GM19455 (cell line): ENCODE results near the gene TMEM97.

Experiments used
- ATAC-seq: cut with Tn5 transposase; IDR thresholded peaks from one replicate; pipeline ENCODE4 v1.9.1; 2021; ENCODE audit not compliant: unreplicated experiment

TMEM97 gene

GRCh38 chr17:28315846-28316705 lies 2.9 kb upstream of the TMEM97 start:
- ATAC-seq, result no peak

- ATAC-seq, result no peak
These were observed 1.7 kb upstream of the TMEM97 start for GRCh38 chr17:28317099-28317965.

- ATAC-seq, result peak; percentile 9
These were observed 838 bp upstream of the TMEM97 start for GRCh38 chr17:28317966-28318758.

- no peak for ATAC-seq
These were observed 567 bp downstream of the TMEM97 start for GRCh38 chr17:28319598-28319935.

- ATAC-seq, result no peak
These were observed 1.4 kb downstream of the TMEM97 start for GRCh38 chr17:28320215-28321061.

- ATAC-seq, result no peak
These were observed 5.3 kb downstream of the TMEM97 start for GRCh38 chr17:28324267-28324745.

GRCh38 chr17:28324781-28325180 lies 5.8 kb downstream of the TMEM97 start:
- ATAC-seq, result no peak

- ATAC-seq, result no peak
These were observed 6.2 kb downstream of the TMEM97 start for GRCh38 chr17:28325211-28325610.

- ATAC-seq, result no peak
These were observed 7.1 kb downstream of the TMEM97 start for GRCh38 chr17:28326114-28326513.

GRCh38 chr17:28327031-28327607 lies 8.1 kb downstream of the TMEM97 start:
- no peak for ATAC-seq

- no peak for ATAC-seq
These were observed 8.7 kb downstream of the TMEM97 start for GRCh38 chr17:28327709-28328108.

- no peak for ATAC-seq
These were observed 9.3 kb downstream of the TMEM97 start for GRCh38 chr17:28328325-28328724.

GRCh38 chr17:28330671-28331070 lies 11.7 kb downstream of the TMEM97 start:
- ATAC-seq, result no peak

GRCh38 chr17:28331891-28332420 lies 13.0 kb downstream of the TMEM97 start:
- no peak for ATAC-seq

- ATAC-seq, result no peak
These were observed 14.2 kb downstream of the TMEM97 start for GRCh38 chr17:28333083-28333746.

- no peak for ATAC-seq
These were observed 15.2 kb downstream of the TMEM97 start for GRCh38 chr17:28334171-28334570.

- ATAC-seq, result no peak
These were observed 15.7 kb downstream of the TMEM97 start for GRCh38 chr17:28334666-28335200.

GRCh38 chr17:28335201-28335958 lies 16.4 kb downstream of the TMEM97 start, which contains the start of the genes IFT20 and TNFAIP1:
Gene IFT20 (minus strand): TSS chr17:28335472. CDS start chr17:28331985, 3,487 bp downstream.
Gene TNFAIP1 (plus strand): TSS chr17:28335761. CDS start chr17:28339522, 3,761 bp downstream.
- peak; percentile 93 for ATAC-seq
